Measurements from ENCODE around the gene ERGIC1.

Gene ERGIC1

GRCh38 chr5:172990776-172991175 is 156.7 kb downstream of the ERGIC1 start:
- no peak for DNase-seq

DNA sequence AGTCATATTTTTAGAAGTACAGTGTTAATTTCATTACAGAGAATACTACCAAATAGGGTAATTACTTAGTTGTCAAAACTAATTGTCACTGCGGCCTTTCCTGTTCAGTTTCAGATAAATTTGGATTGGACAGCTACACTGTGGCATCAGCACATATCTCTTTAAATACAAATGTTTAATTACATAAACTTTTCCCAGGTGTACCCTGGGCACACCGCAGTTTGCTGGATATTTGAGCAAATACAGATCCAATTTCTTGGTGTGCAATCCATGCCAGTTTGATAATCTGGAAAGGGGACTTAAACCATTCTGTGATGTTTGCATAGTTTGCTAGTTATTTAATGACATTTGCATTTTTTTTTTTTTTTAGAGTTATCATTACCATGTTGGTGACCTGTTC is 160.4 kb downstream of the ERGIC1 start:
- no peak for DNase-seq

- DNase-seq: no peak
These were observed 165.4 kb downstream of the ERGIC1 start for GRCh38 chr5:172999372-172999973.

GRCh38 chr5:172999974-173000373 is 165.9 kb downstream of the ERGIC1 start:
- no peak for DNase-seq

GRCh38 chr5:173001229-173001841 is 167.3 kb downstream of the ERGIC1 start:
- DNase-seq: peak in 1 of 2 donors; percentile 11
